LHCN-M2 (cell line): ENCODE data around the gene THOC5. TPM values are rescaled to one million over a fixed set of nuclear protein-coding genes. Genes with fewer than 3 reads are reported as not detected.
"Not testable (repeated sequence)": the region's sequence is repeated elsewhere in the genome, so short reads cannot be mapped to it uniquely, and the experiment has no call there.

Experiments
- DNase-seq: peaks from one replicate; pipeline ENCODE4 v3.0.0-alpha.2; 2012; ENCODE audit warnings: low read depth
- total RNA-seq: library from RNA; depleted of rRNA; stranded (reverse); fragments of >200 nt; gene quantifications from 2 replicates; pipeline ENCODE4 v1.2.3, GENCODE V29; 2014

Gene THOC5
- total RNA-seq, 1 experiment from 2014 or later = 42.6 TPM

DNA sequence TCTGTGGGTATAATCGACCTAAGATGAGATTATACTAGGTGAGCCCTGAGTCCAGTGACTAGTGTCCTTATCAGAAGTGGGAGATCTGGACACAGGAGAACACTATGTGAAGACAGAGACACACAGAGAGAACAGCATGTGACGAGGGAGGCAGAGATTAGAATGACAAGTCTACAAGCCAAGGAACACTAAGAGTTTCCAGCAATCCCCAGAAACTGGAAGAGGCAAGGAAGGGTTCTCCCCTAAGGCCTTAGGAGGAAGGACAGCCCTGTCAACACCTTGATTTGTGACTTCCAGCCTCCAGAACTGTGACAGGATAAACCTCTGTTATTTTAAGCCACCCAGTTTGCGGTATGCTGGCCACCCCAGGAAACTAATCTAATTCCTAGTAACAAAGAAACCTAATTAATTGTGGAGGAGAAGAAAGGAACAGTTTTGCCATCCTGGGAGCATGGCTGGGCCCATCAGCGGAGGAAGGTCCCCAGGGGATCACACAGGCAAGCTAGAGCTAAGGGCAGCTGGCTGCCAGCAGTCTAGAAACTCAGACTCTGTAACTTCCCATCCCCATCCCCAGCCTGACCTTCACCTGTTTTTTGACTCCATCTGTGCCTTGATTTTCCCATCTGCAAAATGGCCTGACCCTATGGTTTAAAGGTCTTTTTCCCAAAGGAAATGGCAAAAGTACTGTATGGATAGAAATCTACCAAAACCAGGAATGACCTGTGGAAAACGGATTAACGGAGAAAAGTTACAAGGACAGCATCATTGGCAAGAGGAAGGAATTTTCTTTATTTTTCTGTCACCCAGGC lies 10.3 kb upstream of the THOC5 start:
- DNase-seq = no peak

DNA sequence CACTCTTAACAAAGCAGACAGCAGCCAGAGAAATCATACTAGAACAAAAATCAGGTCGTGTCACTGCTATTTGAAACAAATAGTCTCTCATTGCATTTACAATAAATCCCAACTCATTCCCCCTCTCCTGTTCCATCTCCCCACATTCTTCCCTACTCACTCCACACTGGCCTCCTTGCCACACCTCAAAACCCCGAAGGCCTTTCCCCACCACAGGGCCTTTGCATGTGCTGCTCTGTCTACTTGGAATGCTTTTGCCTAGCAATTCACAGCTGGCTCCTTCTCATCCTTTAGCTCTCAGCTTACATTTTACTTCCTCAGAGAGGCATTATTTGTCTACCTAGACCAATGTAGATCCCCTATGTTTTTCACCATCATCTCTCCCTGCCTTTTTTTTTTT lies 6.3 kb upstream of the THOC5 start:
- no peak for DNase-seq

DNA sequence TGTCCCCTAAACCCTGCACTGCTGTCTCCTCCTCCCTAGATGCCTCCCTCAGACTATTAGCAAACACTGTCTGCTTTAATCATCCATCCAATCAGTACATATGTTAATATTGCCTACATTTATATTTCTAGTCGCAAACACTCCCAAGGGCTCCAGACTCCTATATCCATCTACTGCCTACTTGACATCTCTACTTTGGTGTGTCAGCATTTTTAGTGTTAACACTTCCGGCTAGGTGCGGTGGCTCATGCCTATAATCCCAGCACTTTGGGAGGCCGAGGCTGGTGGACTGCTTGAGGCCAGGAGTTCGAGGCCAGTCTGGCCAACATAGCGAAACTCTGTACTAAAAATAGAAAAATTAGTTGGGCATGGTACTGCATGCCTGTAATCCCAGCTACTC lies 5.5 kb upstream of the THOC5 start:
- no peak for DNase-seq

DNA sequence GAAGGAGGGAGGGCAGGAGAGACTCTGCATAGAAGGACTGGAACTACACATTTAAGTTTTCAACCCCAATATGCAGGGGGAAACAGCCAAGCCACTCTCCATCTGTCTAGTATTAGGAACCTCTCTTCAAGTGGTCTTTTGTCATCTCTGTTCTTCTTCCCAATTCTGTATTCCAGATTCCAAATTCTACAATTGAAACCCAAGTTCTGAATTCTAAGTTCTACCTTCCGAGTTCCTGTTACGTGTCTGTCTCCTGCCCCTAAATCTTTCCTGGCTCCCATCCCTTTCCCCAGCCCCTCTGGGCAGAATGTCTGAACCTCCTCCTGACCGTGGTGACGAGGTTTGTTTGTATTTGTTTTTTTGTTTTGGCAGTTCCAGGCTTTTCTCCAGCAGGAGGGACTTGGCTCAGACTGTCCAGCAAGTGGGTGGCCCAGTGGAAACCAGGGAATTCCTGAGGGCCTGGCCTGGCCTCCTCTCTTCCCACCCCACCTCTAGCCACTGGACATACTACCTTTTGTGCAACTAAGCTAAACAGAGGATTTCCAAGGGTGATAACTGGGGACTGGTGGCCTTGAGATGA lies 1.6 kb upstream of the THOC5 start:
- no peak for DNase-seq

DNA sequence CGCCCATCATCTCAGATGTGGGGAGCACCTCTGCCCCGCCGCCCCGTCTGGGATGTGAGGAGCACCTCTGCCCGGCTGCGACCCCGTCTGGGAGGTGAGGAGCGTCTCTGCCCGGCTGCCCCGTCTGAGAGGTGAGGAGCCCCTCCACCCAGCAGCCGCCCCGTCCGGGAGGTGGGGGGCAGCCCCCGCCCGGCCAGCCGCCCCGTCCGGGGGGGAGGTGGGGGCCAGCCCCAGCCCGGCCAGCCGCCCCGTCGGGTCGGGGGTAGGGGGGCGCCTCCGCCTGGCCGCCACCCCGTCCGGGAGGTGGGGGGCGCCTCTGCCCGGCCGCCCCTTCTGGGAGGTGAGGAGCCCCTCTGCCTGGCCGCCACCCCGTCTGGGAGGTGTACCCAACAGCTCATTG lies 1.2 kb downstream of the THOC5 start:
- DNase-seq = not testable (repeated sequence)

DNA sequence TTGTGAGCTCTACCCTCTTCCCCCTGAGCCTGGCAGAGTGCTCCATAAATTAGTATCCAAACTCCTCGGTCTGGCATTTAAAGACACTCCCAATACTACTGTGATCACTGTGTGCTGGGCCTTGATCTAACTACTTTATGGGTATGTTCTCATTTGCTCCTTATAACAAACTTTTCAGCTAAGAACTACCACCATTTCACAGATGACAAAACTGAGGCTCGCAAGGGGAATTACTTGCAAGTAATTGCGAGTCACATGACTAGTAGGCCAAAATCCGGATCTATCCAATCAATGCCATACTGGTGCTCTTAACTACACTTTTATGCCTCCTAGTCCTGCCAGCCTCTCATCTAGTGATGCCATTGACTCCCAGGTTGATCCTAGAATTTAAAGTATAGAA lies 3.6 kb downstream of the THOC5 start:
- DNase-seq = no peak

DNA sequence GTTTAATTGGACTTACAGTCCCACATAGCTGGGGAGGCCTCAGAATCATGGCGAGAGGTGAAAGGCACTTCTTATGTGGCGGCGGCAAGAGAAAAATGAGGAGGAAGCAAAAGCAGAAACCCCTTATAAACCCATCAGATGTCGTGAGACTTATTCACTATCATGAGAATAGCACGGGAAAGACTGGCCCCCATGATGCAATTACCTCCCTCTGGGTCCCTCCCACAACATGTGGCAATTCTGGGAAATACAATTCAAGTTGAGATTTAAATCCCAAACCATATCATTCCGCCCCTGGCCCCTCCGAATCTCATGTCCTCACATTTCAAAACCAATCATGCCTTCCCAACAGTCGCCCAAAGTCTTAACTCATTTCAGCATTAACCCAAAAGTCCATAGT lies 8.5 kb downstream of the THOC5 start:
- DNase-seq = not testable (repeated sequence)

DNA sequence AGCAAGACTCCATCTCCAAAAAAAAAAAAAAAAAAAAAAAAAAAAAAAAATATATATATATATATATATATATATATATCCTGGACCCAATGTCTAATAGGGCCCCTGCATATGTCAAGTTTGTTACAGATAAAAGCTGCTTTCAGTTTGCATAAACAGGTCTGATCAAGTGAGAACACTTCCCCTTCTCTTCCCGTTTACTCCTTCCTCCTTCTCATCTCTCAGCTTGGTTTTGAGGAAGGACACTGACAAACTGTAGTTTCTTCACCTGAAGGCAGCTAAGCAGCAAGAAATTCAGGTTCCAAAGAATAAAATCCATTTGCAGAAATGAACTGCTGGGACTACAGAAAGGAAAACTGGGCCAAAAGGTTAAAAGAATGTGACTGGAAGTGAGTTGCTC lies 11.7 kb downstream of the THOC5 start:
- no peak for DNase-seq

DNA sequence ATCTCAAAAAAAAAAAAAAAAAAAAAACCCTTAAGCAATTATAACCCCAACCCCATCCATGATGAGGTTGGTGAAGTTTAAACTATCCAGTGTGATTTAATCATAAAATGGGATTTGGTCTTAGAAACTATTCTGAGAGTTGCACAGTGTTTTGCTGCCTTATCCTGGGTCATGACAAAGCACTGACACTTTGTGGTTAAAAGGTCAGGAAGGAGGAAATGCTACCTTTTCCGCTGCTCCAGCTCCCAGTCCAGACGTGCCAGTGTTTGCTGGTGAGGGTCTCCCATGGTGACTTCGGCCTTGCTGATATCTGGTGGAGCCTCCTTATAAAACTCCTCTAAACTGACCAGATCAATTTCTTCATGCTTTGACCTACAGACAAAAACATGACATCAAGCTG lies 14.5 kb downstream of the THOC5 start:
- DNase-seq = no peak

DNA sequence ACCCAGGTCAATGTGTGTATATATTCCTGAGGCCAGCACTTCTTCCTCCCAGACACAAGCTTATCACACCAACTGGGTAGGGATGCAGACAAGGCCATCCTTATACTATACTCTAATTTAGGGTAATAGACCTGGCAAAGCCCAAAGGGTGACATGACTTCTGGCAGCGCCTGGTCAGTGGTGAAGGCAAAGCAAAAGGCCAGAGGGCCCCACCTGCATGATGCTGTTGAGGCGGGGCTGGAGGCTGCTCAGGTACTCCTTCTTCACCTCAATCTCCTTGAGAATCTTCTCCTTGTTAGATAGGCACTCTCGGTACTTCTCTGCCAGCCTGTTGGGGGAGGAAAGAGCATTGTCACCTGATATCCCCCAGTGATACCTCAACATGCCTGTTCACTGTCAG lies 17.1 kb downstream of the THOC5 start:
- DNase-seq = no peak

DNA sequence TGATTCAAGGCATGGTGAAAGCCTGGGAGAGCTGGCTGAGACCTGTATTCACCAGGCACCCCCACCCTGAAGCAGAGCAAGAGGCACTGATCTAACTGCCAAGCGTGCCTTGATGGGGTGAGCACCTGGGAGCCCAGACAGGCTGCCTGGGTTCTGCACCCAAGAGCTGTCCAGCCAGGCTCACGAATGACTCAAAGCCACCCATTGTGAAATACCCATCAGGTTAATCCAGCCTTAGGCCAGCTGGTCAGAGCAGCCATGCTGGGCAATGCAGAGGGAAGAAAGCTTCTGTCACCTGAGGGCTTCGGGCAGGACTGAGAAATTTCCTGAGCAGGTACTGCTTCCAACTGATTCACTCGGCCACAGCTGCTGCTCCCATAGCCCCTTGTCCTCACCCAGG lies 22.1 kb downstream of the THOC5 start:
- DNase-seq = no peak

DNA sequence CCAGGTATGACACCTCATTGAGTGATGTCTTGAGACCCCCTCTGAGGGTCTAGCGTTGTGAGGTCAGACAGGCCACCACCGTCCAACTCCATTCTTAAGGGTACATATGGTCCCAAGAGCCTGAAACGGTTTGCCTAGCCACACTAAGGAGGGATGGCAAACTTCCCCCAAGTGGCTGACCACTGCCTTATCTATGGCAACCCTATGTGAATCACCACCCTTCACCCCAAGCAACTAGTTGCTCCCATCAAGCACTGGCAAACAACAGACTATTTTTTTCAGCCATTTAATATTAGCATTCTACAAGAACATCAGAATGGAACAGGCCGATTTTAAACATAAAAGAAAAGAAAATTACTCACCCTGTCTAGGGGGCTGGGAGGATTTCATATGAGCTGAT lies 22.8 kb downstream of the THOC5 start:
- DNase-seq = no peak

DNA sequence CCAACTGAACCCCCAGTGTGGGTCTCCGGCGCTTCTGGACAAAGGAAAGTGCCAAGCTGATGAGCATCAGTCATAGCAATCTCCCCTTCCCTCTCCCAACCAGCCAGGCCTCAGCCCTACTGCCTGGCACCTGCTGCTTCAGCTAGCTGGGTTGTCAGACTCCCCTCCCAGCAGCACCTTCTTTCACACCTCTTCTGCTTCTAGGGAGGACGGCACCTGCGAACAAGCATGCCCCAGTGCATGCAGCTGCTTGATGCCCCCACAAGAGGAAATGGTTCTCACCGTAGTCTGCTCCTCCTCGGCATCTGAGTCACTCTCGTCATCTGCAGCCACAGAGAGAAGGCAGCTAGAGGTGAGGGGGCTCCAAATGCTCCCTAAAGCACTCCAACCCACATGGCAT lies 25.4 kb downstream of the THOC5 start:
- no peak for DNase-seq

DNA sequence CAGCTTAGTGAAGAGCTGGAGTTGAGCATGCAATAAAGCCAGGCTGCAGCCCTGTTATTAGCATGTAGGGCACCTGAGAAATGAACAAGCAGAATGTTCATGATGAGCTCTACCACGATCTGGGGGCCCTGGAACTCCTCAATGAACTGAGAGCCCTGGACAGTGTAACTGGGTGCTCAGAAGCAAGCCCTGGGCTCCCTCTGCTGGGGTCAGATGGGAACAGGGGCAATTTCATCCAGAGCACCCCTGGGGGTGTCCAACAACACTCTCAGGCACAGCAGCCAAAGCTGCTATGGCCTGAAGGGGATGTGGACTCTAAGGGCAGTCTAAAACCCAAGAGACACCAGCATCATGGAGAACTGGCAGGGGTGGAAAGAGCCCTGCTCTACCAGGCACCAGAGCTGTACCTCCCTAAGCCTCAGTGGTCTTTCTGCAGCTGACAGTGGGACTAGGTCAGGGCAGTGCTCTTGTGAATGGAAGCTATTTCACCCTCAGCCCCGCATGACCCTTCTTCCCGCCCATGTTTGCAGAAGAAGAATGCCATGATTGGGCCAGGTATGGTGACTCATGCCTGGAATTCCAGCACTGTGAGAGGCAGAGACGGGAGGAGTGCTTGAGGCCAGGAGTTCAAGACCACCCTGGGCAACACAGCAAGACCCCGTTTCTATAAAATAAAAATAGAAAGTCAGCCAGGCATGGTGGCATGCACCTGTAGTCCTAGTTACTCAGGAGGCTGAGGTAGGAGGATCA lies 28.9 kb downstream of the THOC5 start:
- DNase-seq = peak; percentile 20

DNA sequence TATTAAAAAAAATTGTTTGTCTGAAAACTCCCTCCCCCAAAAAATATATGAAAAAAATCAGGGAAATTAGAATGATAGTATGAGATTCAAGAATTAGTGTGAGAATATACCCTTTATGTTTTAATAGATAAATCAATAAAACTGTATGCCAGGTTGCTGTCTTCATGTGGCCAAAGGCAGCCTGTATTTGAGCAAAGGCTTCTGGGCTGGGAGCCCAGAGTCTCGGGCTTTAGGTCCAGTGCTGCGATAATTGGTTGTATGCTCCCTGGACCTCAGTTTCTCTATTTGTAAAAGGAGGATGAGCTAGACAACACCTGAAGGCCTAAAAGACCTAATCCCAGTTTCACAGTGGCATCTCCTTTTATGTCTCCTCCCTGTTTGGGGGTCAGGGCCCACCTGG lies 29.8 kb downstream of the THOC5 start:
- no peak for DNase-seq

DNA sequence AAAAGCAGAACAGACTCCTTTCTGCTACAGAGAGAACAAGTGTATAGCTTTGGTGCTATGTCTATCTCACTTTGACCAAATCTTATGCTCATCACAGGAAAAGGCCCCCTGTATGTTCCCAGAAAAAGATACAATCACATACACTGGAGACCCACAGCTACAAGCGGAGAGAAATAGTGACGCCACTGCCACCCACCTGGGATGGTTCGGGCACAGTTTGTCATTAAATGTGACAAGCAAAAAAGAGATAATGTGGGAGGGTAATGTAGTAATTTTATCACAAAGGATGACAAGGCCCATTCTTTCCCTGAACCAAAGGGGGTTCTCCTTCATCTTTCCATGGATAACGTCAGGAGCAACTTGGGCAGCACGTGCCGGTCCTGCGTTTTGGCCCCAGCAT lies 32.0 kb downstream of the THOC5 start:
- DNase-seq = no peak

DNA sequence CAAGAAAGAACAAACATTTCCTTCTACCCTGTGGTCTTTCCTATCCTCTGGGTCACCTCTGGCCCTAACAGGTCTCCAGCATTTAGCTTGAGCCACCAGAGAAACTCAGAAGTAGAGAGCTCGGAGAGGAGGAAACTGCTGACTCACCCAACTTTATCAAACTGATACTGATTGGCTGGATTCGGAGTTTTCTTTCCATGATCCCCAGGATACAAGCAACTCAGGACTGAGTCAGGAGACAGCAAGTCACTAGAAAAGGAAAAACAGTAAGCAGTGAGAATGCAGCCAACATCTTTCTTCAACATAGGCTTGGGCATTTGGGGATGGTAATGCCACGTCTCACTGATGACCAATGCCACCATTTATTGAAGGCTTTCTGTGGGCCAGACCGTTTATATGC lies 32.7 kb downstream of the THOC5 start:
- DNase-seq = peak; percentile 60

DNA sequence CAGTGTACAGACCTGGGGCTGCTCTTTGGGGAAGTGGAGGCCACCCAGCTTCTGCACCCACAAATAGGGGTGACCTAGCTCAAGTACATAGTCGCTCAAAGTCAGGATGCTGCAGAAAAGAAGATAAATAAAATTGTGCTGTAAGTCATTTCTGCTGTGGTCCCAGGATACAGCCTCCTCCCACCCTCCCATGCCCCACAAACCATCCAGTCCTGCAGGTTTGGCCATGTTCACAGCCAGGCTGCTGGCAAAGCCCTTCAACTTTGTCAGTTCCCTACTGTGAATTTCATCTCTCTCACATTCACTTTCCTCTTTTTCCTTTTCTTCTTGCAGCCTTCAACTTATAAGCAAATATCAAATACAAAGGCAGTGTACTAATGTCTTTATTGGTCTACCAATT lies 33.6 kb downstream of the THOC5 start:
- no peak for DNase-seq

DNA sequence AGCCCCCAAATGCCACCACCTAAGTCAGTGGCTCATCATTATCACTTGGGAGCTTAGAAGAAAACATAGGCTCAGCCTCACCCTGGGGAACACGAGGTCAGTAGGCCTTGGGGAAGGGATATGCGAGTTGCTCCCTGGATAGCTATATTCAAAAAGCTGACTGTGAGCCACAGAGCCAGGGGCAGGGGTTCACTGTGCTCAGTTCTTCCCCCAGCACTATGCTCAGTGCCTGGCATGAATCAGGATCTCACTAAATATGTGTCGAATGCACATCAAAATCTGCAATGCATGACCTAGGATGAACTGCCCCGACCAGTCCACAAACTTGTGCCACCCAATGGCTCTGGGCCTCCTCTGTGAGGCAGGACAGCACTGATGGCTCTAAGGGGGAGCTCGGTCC lies 35.1 kb downstream of the THOC5 start:
- DNase-seq = no peak

DNA sequence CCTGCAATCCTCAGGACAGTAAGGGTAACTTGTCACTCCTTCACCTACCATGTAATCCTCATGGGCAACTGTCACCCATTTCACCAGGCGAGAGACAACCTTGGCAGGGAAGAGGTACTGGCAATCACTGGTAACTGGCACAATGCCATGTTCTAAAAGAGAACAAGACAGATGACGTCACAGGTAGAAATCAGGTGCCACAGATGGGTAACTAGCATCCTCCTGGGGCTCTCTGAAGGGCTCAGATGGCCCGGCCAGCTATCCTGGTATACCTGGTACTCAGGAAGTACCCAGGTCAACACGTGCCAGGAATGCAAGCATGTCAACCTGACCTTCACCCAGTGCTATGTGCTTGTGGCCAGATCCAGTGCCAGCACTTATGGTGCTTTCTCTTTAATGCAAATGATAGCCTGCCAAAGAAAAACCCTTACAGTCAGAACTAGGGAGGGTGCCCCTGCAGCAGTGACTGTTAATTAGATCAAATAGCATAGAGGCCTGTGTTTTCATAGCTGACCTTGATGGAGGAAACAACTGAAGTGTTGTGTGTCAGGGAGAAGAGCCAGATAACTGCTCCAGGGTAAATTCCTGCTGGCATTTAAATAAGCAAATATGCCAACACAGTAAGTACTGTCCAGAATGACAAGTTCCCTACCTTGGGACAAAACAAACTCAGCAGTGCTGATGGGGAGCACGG lies 36.2 kb downstream of the THOC5 start:
- DNase-seq = no peak

DNA sequence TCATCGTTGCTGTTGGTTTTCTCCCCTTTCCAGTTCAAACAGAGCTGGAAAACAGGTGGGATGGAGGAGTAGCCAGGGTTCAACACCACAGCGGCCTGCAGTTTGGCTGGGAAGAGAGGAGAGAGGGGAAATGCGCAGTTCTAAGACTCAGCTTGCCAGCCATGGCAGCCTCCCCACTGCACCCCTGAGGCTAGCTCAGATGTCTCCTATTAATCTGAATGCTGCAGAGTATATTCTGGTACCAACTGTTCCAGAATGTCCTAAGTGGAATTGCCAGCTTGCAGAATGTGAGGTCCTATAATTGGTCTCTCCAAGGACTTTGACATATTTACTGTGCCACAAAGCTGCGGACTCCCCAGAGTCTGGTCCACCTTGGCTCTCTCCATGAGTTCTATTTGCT lies 41.5 kb downstream of the THOC5 start:
- DNase-seq = no peak

DNA sequence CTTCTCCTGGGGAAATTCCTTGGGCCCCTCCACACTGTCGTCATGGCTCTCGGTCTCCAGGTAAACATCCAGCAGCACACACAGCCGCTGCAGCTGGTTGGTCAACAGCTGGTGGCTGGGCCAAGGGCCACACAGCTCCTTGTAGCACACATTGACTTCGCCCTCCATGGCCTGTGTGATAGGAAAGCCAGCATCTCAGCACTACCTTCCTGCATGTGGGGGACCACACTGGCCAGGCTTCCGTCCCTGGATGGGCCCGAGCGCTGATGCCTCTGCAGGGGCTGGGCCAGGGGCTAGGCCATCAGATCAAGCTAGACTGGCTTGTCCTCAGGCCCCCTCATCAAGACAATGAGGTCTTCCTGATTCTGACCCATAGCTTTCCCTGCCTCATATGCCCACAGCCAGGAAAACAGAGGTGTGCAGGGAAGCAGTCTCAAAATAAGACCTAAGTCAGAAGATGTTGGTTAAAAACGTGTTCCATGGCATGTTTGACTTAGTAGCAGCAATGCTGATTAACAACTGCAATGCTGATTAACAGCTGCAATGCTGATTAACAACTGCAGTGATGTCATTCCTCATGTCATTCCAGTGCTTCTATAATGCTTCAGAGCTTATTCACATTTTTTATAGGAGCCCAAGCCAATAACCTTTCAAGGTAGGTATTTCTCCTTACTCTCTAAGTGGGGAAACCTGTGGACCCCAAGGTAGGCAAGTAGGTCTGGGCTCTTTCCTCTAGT lies 42.3 kb downstream of the THOC5 start:
- DNase-seq = peak; percentile 9
